NB4 (cell line): Measurements from ENCODE around the gene BRF1.

Experiments used
- CTCF ChIP-seq: IDR thresholded peaks from one replicate; pipeline ENCODE4 v1.5.1; 2012; ENCODE audit warnings: low read depth, low read length
- MYC ChIP-seq: IDR thresholded peaks from 2 replicates; pipeline ENCODE4 v1.6.1; 2011; ENCODE audit warnings: low read depth, low read length
- POLR2A ChIP-seq: IDR thresholded peaks from 2 replicates; pipeline ENCODE4 v1.6.1; 2011; ENCODE audit warnings: mild to moderate bottlenecking; ENCODE audit not compliant: insufficient read length; ENCODE audit errors: extremely low read depth

- TF ChIP-seq CTCF (no peak), POLR2A (no peak), MYC (no peak)
Observed at GRCh38 chr14:105294142-105294597, 6.6 kb downstream of the BRF1 start.
